IMR-90 (cell line): ENCODE data around the gene DUSP23. TPM values are rescaled to one million over a fixed set of nuclear protein-coding genes. Genes with fewer than 3 reads are reported as not detected.

Experiments used
- ATAC-seq: fragments of 200-7000 bp; cut with Tn5 transposase; 2 replicates; pipeline ENCODE4 v1.9.1; 2020; ENCODE audit warnings: low read depth, mild to moderate bottlenecking, moderate library complexity
- BruUV-seq: library from RNA; stranded (reverse); fragments of 400-500 nt; replicated peaks from 2 replicates; lab custom pipeline; 2021; lab: Mats Ljungman, UMichigan
- CTCF ChIA-PET: fragments of 300-600 bp; formaldehyde crosslinking; extraction: SDS; loops from one replicate; lab custom pipeline; 2021; ENCODE audit warnings: antibody characterized with exemption; lab: Yijun Ruan, JAX
- POLR2A ChIA-PET: fragments of 300-600 bp; sonication (Branson Sonifier 250); formaldehyde crosslinking; loops from one replicate; lab custom pipeline; 2022; ENCODE audit warnings: antibody characterized with exemption; ENCODE audit not compliant: unreplicated experiment; lab: Charles Lee
- DNase-seq: peaks from one replicate; pipeline ENCODE4 v3.0.0; 2013
- H2AFZ ChIP-seq: replicated peaks from 2 replicates; pipeline ENCODE3; 2013; ENCODE audit warnings: low read length, mild to moderate bottlenecking; ENCODE audit not compliant: poor library complexity
- H2AK5ac ChIP-seq: 2 replicates; pipeline ENCODE4 v1.6.1; 2013; ENCODE audit warnings: low read depth, low read length, inconsistent platforms
- H2AK9ac ChIP-seq: replicated peaks from 2 replicates; pipeline ENCODE3; 2013; ENCODE audit warnings: mild to moderate bottlenecking, low read depth, low read length, moderate library complexity; ENCODE audit not compliant: poor library complexity
- H2BK120ac ChIP-seq: 2 replicates; pipeline ENCODE4 v1.6.1; 2013; ENCODE audit warnings: low read depth, low read length, inconsistent platforms
- H2BK15ac ChIP-seq: 3 replicates; pipeline ENCODE4 v1.6.1; 2013; ENCODE audit warnings: low read depth, low read length, inconsistent platforms
- H2BK20ac ChIP-seq: 2 replicates; pipeline ENCODE4 v1.6.1; 2013; ENCODE audit warnings: low read depth, mild to moderate bottlenecking, inconsistent platforms, low read length, moderate library complexity
- H2BK5ac ChIP-seq: 2 replicates; pipeline ENCODE4 v1.6.1; 2013; ENCODE audit warnings: mild to moderate bottlenecking, low read depth, low read length, inconsistent platforms; ENCODE audit not compliant: poor library complexity, severe bottlenecking
- H3K14ac ChIP-seq: replicated peaks from 2 replicates; pipeline ENCODE4 v1.6.1; 2013; ENCODE audit warnings: low read depth, low read length, inconsistent platforms
- H3K18ac ChIP-seq: 2 replicates; pipeline ENCODE4 v1.6.1; 2013; ENCODE audit warnings: low read depth, low read length, control low read depth
- H3K23ac ChIP-seq: 2 replicates; pipeline ENCODE4 v1.6.1; 2013; ENCODE audit warnings: low read depth, low read length, inconsistent platforms
- H3K27ac ChIP-seq: 2 replicates; pipeline ENCODE4 v1.5.1; 2013; ENCODE audit warnings: mild to moderate bottlenecking, control low read depth, low read length; ENCODE audit not compliant: insufficient read depth
- H3K27me3 ChIP-seq: 2 replicates; pipeline ENCODE4 v1.6.1; 2013; ENCODE audit warnings: low read length; ENCODE audit not compliant: control insufficient read depth, insufficient read depth
- H3K36me3 ChIP-seq: 2 replicates; pipeline ENCODE4 v1.6.1; 2013; ENCODE audit warnings: low read length, mixed read lengths; ENCODE audit not compliant: control insufficient read depth, insufficient read depth
- H3K4ac ChIP-seq: 2 replicates; pipeline ENCODE4 v1.6.1; 2013; ENCODE audit warnings: low read depth, low read length, inconsistent platforms
- H3K4me1 ChIP-seq: 2 replicates; pipeline ENCODE4 v1.6.1; 2013; ENCODE audit warnings: low read length, mixed read lengths; ENCODE audit not compliant: control insufficient read depth, insufficient read depth
- H3K4me2 ChIP-seq: 2 replicates; pipeline ENCODE4 v1.6.1; 2013; ENCODE audit warnings: low read depth, mild to moderate bottlenecking, control low read depth, low read length, moderate library complexity
- H3K4me3 ChIP-seq: 2 replicates; pipeline ENCODE4 v1.5.1; 2013; ENCODE audit warnings: low read depth, mild to moderate bottlenecking, control low read depth, low read length, moderate library complexity; ENCODE audit not compliant: insufficient read depth
- H3K56ac ChIP-seq: 2 replicates; pipeline ENCODE4 v1.6.1; 2013; ENCODE audit warnings: low read length, inconsistent platforms; ENCODE audit not compliant: insufficient read depth; ENCODE audit errors: extremely low read depth
- H3K79me1 ChIP-seq, 2 experiments: 2 replicates each; pipeline ENCODE4 v1.6.1; 2013; ENCODE audit warnings: low read length in 2 of 2, inconsistent platforms in 1 of 2, low read depth in 1 of 2
- H3K9ac ChIP-seq: 2 replicates; pipeline ENCODE4 v1.6.1; 2013; ENCODE audit warnings: low read depth, low read length, control low read depth
- H3K9me1 ChIP-seq: 2 replicates; pipeline ENCODE4 v1.6.1; 2013; ENCODE audit warnings: low read length, inconsistent platforms; ENCODE audit not compliant: insufficient read depth
- H3K9me3 ChIP-seq: 2 replicates; pipeline ENCODE4 v1.6.1; 2013; ENCODE audit warnings: low read length; ENCODE audit not compliant: control insufficient read depth, insufficient read depth
- H4K20me1 ChIP-seq: 2 replicates; pipeline ENCODE4 v1.6.1; 2013; ENCODE audit warnings: low read length, inconsistent platforms; ENCODE audit not compliant: insufficient read depth
- H4K5ac ChIP-seq: 2 replicates; pipeline ENCODE4 v1.6.1; 2013; ENCODE audit warnings: mild to moderate bottlenecking, low read depth, low read length, control low read depth
- H4K8ac ChIP-seq, 2 experiments: 2 replicates each; pipeline ENCODE4 v1.6.1; 2013; ENCODE audit warnings: low read depth in 2 of 2, low read length in 2 of 2, control low read depth in 1 of 2, inconsistent platforms in 1 of 2
- H4K91ac ChIP-seq: 2 replicates; pipeline ENCODE4 v1.6.1; 2013; ENCODE audit warnings: low read depth, low read length, inconsistent platforms; ENCODE audit not compliant: insufficient read depth
- CEBPB ChIP-seq: IDR thresholded peaks from 2 replicates; pipeline ENCODE4 v1.6.1; 2012; ENCODE audit warnings: low read depth, low read length, improper control_type of control experiment
- NFE2L2 ChIP-seq: fragments of 150-350 bp; IDR thresholded peaks from 2 replicates; pipeline ENCODE4 v1.6.1; 2016; ENCODE audit warnings: low read depth, mild to moderate bottlenecking, low read length
- WGBS, 2 experiments: methylation state at CpG; one replicate each; pipeline versions ENCODE4 v1.1.5 to v1.1.7; 2013; ENCODE audit warnings: missing lambda C conversion rate in 2 of 2; ENCODE audit not compliant: insufficient read length in 1 of 2; ENCODE audit errors: extremely low coverage in 2 of 2; 5-methylcytosine and 5-hydroxymethylcytosine counted together
- dilution Hi-C: fragments of 300-500 bp; cut with HindIII; formaldehyde crosslinking; loops from one replicate; pipeline ENCODE4 v1.14.3; 2018; ENCODE audit warnings: low sequenced_read_pairs; ENCODE audit not compliant: unreplicated experiment
- in situ Hi-C: fragments of 300-500 bp; cut with MboI; formaldehyde crosslinking; loops from 3 replicates; pipeline ENCODE4 v1.14.3; 2019; ENCODE audit warnings: low sequenced_read_pairs, inconsistent platforms, mixed read lengths
- intact Hi-C: fragments of 100-400 bp; cut with micrococcal nuclease; formaldehyde crosslinking; loops from 2 replicates; pipeline ENCODE4 v1.10.0; 2022
- polyA plus RNA-seq, 3 experiments: library from polyadenylated mRNA; depleted of rRNA; stranded (reverse); fragments of >200 nt; gene quantifications; 2 replicates each; pipeline ENCODE4 v1.2.3, GENCODE V29; 2012; ENCODE audit warnings: low replicate concordance in 1 of 3
- total RNA-seq: library from RNA; depleted of rRNA; stranded (reverse); fragments of >200 nt; gene quantifications from 2 replicates; pipeline ENCODE4 v1.2.3, GENCODE V29; 2012

The DUSP23 gene
- total and polyA plus RNA-seq, 2 of the 4 experiments (the other 2 are of a cell fraction): 4.1 to 12.9 TPM

DNA sequence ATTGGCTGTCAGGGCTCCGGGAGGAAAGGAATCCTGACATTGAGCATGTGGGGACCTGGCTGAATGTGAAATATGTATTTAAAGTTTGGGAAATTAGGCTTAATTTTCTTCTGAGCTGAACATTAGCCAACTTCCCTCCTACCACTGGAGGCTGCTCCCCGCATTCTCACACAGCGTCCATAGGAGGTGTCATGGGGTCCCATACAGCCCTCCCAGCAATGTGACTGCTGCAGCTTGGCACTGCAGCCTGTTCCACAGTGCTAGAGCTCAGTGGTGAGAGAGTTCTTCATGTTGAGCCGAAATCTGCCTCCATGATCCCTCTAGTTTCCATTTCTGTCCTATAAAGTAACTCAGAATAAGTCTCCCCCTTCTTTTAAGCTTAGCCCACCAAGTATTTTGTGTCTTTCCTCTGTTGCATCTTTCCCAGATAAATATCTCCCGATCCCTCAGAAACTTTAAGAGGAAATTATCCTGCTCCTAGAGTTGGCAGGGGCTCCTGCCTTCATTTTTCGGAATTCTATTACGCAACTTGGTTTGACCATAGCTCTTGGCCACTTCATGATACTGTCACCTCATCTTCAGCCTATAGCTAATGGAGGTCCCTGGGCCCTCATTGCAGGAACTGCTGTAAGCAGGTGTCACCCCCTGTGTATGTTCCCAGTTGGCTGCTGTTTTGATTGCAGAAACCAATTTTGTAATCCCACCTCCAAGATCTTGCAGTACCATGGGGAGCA is 23.4 kb downstream of the DUSP23 start:
- CTCF ChIA-PET: interaction anchor here (0.9 to 1.5 kb wide), 4 partner anchors 14 to 87 kb away, joined by 3 to 6 read pairs (median 4); no protein-coding TSS in a partner anchor

More for the DNA sequence above, 23.4 kb downstream of the DUSP23 start:
- no peak for DNase-seq
- Histone ChIP-seq H3K14ac (no peak overlapping the region), H3K36me3 (no peaks in the 10 kb centered on the region), H2BK15ac (no peak overlapping the region), H4K8ac (no peak overlapping the region), H2BK20ac (no peak overlapping the region), H3K9me1 (no peaks in the 10 kb centered on the region; the same call in 1 of the 2 replicates), H3K9me3 (no peaks in the 10 kb centered on the region), H3K18ac (no peak overlapping the region), H4K20me1 (no peaks in the 10 kb centered on the region), H2AK9ac (no peak overlapping the region), H3K27ac (no peak overlapping the region), H3K9ac (no peak overlapping the region), H3K4me2 (no peak overlapping the region), H2BK5ac (no peak overlapping the region), H3K23ac (no peak overlapping the region), H2AFZ (no peak overlapping the region), H4K91ac (no peak overlapping the region), H3K79me1 (no peaks in the 10 kb centered on the region), H2BK120ac (no peak overlapping the region), H2AK5ac (no peak overlapping the region), H3K4me3 (no peak overlapping the region), H3K56ac (no peak overlapping the region), H3K27me3 (peaks cover 23% of the 10 kb centered on the region), H3K4ac (no peak overlapping the region), H4K5ac (no peak overlapping the region), H3K4me1 (no peaks in the 10 kb centered on the region)
- TF ChIP-seq CEBPB (peak; percentile 77), NFE2L2 (no peak)
- in situ Hi-C loops (no loop called here), dilution Hi-C loops (no loop called here), intact Hi-C loops (no loop called here)
- POLR2A ChIA-PET: no interaction called here
- BruUV-seq: no TSS peak
- ATAC-seq: no peak
- WGBS, 2 experiments: 53% methylated on average over 3 of the region's 7 CpGs; no CpG with 5 or more reads in 1 of the 2 experiments
